OCI-LY3 (cell line): Measurements from ENCODE around the gene ROCK2.
A peak's percentile ranks its signal among the peaks of the same experiment; 100 is the strongest.

ENCODE experiments used
- H2AFZ ChIP-seq: fragments of 200-600, 300-600 bp; shearing (Covaris generic); 2 replicates; pipeline ENCODE4 v1.6.0; 2014; ENCODE audit warnings: antibody characterized with exemption, low read depth, low read length
- H3K27ac ChIP-seq: fragments of 200-600, 300-600 bp; sonication (generic); 2 replicates; pipeline ENCODE4 v1.5.1; 2014; ENCODE audit warnings: mild to moderate bottlenecking, low read length, moderate library complexity, mixed read lengths
- H3K27me3 ChIP-seq: fragments of 200-600, 300-600 bp; sonication (generic); 2 replicates; pipeline ENCODE4 v1.6.1; 2014; ENCODE audit warnings: low read depth, low read length, mixed read lengths
- H3K36me3 ChIP-seq: fragments of 200-600, 300-600 bp; sonication (generic); replicated peaks from 2 replicates; pipeline ENCODE3; 2014; ENCODE audit warnings: low read depth, low read length, mixed read lengths
- H3K4me1 ChIP-seq: fragments of 300-600, 200-600 bp; sonication (generic); 2 replicates; pipeline ENCODE4 v1.6.1; 2014; ENCODE audit warnings: low read length, mixed read lengths
- H3K4me2 ChIP-seq: fragments of 200-600, 300-600 bp; sonication (generic); 2 replicates; pipeline ENCODE4 v1.6.1; 2014; ENCODE audit warnings: low read length, mixed read lengths
- H3K4me3 ChIP-seq: fragments of 300-600, 200-600 bp; sonication (generic); 2 replicates; pipeline ENCODE4 v1.5.1; 2014; ENCODE audit warnings: antibody characterized with exemption, mild to moderate bottlenecking, low read length, moderate library complexity
- H3K79me2 ChIP-seq: fragments of 300-600, 200-600 bp; shearing (Covaris generic); 2 replicates; pipeline ENCODE4 v1.6.1; 2014; ENCODE audit warnings: mild to moderate bottlenecking, low read length, mixed read lengths
- H3K9ac ChIP-seq: fragments of 300-600, 200-600 bp; shearing (Covaris generic); 2 replicates; pipeline ENCODE4 v1.6.0; 2014; ENCODE audit warnings: mild to moderate bottlenecking, low read length, moderate library complexity
- H3K9me3 ChIP-seq: fragments of 200-600, 300-600 bp; shearing (Covaris generic); 2 replicates; pipeline ENCODE4 v1.6.1; 2014; ENCODE audit warnings: low read length, mixed read lengths; ENCODE audit not compliant: insufficient read depth
- H4K20me1 ChIP-seq: fragments of 200-600, 300-600 bp; sonication (generic); 2 replicates; pipeline ENCODE4 v1.6.1; 2016; ENCODE audit warnings: low read length, mixed read lengths; ENCODE audit not compliant: insufficient read depth
- EZH2phosphoT487 ChIP-seq: fragments of 200-600 bp; shearing (Covaris generic); IDR thresholded peaks from 2 replicates; pipeline ENCODE4 v1.6.1; 2018; ENCODE audit warnings: antibody characterized with exemption, mixed run types, low read depth
- TF ChIP-seq, protein P1 (sequence below): fragments of 200-600, 300-600 bp; sonication (generic); IDR thresholded peaks from 2 replicates; pipeline ENCODE4 v1.5.1; 2014; ENCODE audit warnings: antibody characterized with exemption, low read length, low read depth

The ROCK2 gene

GRCh38 chr2:11344342-11344955 is at the start of gene ROCK2:
TSS of gene ROCK2 (minus strand) at chr2:11344636. CDS start at chr2:11344136, 500 bp downstream.
- Histone ChIP-seq H2AFZ (peak within 1 kb of the TSS; percentile 81), H4K20me1 (peaks cover 33% of the 10 kb centered on the region), H3K79me2 (peaks cover 46% of the 10 kb centered on the region), H3K4me1 (peaks cover 18% of the 10 kb centered on the region), H3K9ac (peak within 1 kb of the TSS; percentile 91), H3K9me3 (no peaks in the 10 kb centered on the region), H3K4me3 (peak within 1 kb of the TSS; percentile 93), H3K27me3 (peaks cover 11% of the 10 kb centered on the region), H3K36me3 (no peaks in the 10 kb centered on the region), H3K4me2 (peak within 1 kb of the TSS; percentile 89), H3K27ac (peak within 1 kb of the TSS; percentile 57)
- TF ChIP-seq EZH2phosphoT487: no peak
- TF ChIP-seq, protein P1, sequence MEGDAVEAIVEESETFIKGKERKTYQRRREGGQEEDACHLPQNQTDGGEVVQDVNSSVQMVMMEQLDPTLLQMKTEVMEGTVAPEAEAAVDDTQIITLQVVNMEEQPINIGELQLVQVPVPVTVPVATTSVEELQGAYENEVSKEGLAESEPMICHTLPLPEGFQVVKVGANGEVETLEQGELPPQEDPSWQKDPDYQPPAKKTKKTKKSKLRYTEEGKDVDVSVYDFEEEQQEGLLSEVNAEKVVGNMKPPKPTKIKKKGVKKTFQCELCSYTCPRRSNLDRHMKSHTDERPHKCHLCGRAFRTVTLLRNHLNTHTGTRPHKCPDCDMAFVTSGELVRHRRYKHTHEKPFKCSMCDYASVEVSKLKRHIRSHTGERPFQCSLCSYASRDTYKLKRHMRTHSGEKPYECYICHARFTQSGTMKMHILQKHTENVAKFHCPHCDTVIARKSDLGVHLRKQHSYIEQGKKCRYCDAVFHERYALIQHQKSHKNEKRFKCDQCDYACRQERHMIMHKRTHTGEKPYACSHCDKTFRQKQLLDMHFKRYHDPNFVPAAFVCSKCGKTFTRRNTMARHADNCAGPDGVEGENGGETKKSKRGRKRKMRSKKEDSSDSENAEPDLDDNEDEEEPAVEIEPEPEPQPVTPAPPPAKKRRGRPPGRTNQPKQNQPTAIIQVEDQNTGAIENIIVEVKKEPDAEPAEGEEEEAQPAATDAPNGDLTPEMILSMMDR: no peak

GRCh38 chr2:11393711-11394236 is 49.3 kb upstream of the ROCK2 start:
- H3K4me1 ChIP-seq: peaks cover 12% of the 10 kb centered on the region
- no peak overlapping the region for H3K4me2 ChIP-seq
- H3K27me3 ChIP-seq: no peaks in the 10 kb centered on the region
- no peak overlapping the region for H3K4me3 ChIP-seq
- no peaks in the 10 kb centered on the region for H3K36me3 ChIP-seq
- no peaks in the 10 kb centered on the region for H3K9me3 ChIP-seq
- H3K27ac ChIP-seq: no peak overlapping the region
- TF ChIP-seq, protein P1: no peak
- no peak for TF ChIP-seq EZH2phosphoT487
- no peak overlapping the region for H2AFZ ChIP-seq
- no peaks in the 10 kb centered on the region for H4K20me1 ChIP-seq
- no peaks in the 10 kb centered on the region for H3K79me2 ChIP-seq
- H3K9ac ChIP-seq: no peak overlapping the region

- no peaks in the 10 kb centered on the region for H4K20me1 ChIP-seq
- H3K4me3 ChIP-seq: no peak overlapping the region
- no peak overlapping the region for H3K27ac ChIP-seq
- TF ChIP-seq, protein P1: no peak
- no peak for TF ChIP-seq EZH2phosphoT487
- peaks cover 21% of the 10 kb centered on the region for H3K4me1 ChIP-seq
- no peak overlapping the region for H3K9ac ChIP-seq
- no peaks in the 10 kb centered on the region for H3K27me3 ChIP-seq
- no peak overlapping the region for H3K4me2 ChIP-seq
- no peaks in the 10 kb centered on the region for H3K9me3 ChIP-seq
- no peaks in the 10 kb centered on the region for H3K79me2 ChIP-seq
- no peak overlapping the region for H2AFZ ChIP-seq
- no peaks in the 10 kb centered on the region for H3K36me3 ChIP-seq
Measured at GRCh38 chr2:11391942-11392266, 47.5 kb upstream of the ROCK2 start.

DNA sequence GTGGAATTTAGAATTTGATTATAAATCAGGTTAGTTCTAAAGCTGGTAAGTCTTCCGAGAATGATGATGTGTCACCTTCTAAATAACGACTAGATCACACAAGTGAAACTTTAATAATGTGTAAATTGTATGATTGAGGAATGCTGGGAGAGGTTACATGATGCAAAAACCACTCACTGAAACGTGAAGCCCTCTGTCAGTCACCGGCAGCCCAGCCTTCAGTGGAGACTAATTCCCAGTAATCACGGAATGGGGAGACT is 45.9 kb upstream of the ROCK2 start:
- H3K36me3 ChIP-seq: no peaks in the 10 kb centered on the region
- H2AFZ ChIP-seq: no peak overlapping the region
- no peaks in the 10 kb centered on the region for H3K9me3 ChIP-seq
- no peak overlapping the region for H3K27ac ChIP-seq
- no peak for TF ChIP-seq EZH2phosphoT487
- TF ChIP-seq, protein P1: no peak
- H3K9ac ChIP-seq: no peak overlapping the region
- H3K79me2 ChIP-seq: no peaks in the 10 kb centered on the region
- no peaks in the 10 kb centered on the region for H3K27me3 ChIP-seq
- no peak overlapping the region for H3K4me3 ChIP-seq
- H3K4me2 ChIP-seq: no peak overlapping the region
- H4K20me1 ChIP-seq: no peaks in the 10 kb centered on the region
- peaks cover 12% of the 10 kb centered on the region for H3K4me1 ChIP-seq
